Endodermal cell (in vitro differentiated cells): ENCODE results near the gene TIMP4. TPM values are rescaled to one million over a fixed set of nuclear protein-coding genes. Genes with fewer than 3 reads are reported as not detected.

Source experiments
- DNase-seq: peaks from one replicate; pipeline ENCODE4 v3.0.0-alpha.2; 2017
- H3K27ac ChIP-seq: 2 replicates; pipeline ENCODE4 v1.5.1; 2013; ENCODE audit warnings: mild to moderate bottlenecking, low read depth, low read length, moderate library complexity
- H3K27me3 ChIP-seq: 2 replicates; pipeline ENCODE4 v1.6.1; 2013; ENCODE audit warnings: mild to moderate bottlenecking, low read length, moderate library complexity; ENCODE audit not compliant: insufficient read depth, control insufficient read depth, poor library complexity, severe bottlenecking
- H3K36me3 ChIP-seq: 2 replicates; pipeline ENCODE4 v1.7.0; 2013; ENCODE audit warnings: mild to moderate bottlenecking, low read length, moderate library complexity; ENCODE audit not compliant: control insufficient read depth, insufficient read depth
- H3K4me1 ChIP-seq: one replicate; pipeline ENCODE4 v1.7.0; 2013; ENCODE audit warnings: low read length; ENCODE audit not compliant: control insufficient read depth, insufficient read depth
- H3K4me3 ChIP-seq: 2 replicates; pipeline ENCODE4 v1.5.1; 2013; ENCODE audit warnings: mild to moderate bottlenecking, low read length, moderate library complexity
- H3K9ac ChIP-seq: 2 replicates; pipeline ENCODE4 v1.6.1; 2013; ENCODE audit warnings: mild to moderate bottlenecking, low read length, moderate library complexity; ENCODE audit not compliant: poor library complexity, severe bottlenecking; ENCODE audit errors: extremely low read depth
- H3K9me3 ChIP-seq: 2 replicates; pipeline ENCODE4 v1.6.1; 2013; ENCODE audit warnings: mild to moderate bottlenecking, low read length, moderate library complexity; ENCODE audit not compliant: control insufficient read depth
- H3K27ac Mint-ChIP-seq: 2 replicates; pipeline ENCODE4 v1.8.0; 2020; ENCODE audit warnings: mixed read lengths
- H3K27me3 Mint-ChIP-seq: 2 replicates; pipeline ENCODE4 v1.8.0; 2021; ENCODE audit warnings: mild to moderate bottlenecking, mixed read lengths; ENCODE audit not compliant: insufficient read depth
- H3K36me3 Mint-ChIP-seq: 2 replicates; pipeline ENCODE4 v1.8.0; 2020; ENCODE audit warnings: low read depth, mixed read lengths
- H3K4me1 Mint-ChIP-seq: 2 replicates; pipeline ENCODE4 v1.8.0; 2020; ENCODE audit warnings: mixed read lengths
- H3K4me3 Mint-ChIP-seq: 2 replicates; pipeline ENCODE4 v1.8.0; 2020; ENCODE audit warnings: mild to moderate bottlenecking, moderate library complexity, mixed read lengths
- H3K9me3 Mint-ChIP-seq: 2 replicates; pipeline ENCODE4 v1.8.0; 2020; ENCODE audit warnings: mild to moderate bottlenecking, mixed read lengths
- CTCF ChIP-seq: fragments of 200-600 bp; sonication (generic); conservative IDR thresholded peaks from 2 replicates; pipeline ENCODE4 v1.5.0; 2021; ENCODE audit warnings: antibody characterized with exemption, mild to moderate bottlenecking
- WGBS, 2 experiments: methylation state at CpG; one replicate each; pipeline versions ENCODE4 v1.1.5 to v1.1.7; 2013; ENCODE audit warnings: missing lambda C conversion rate in 2 of 2, mixed read lengths in 1 of 2; ENCODE audit not compliant: insufficient coverage in 1 of 2, insufficient read length in 1 of 2; 5-methylcytosine and 5-hydroxymethylcytosine counted together
- total RNA-seq, 2 donors: library from RNA; stranded (reverse); fragmentation: NEBNext Ultra II Directional in 1 of 2; extraction: Animal tissue kit (Norgen Biotek cat#: 25700) in 1 of 2; gene quantifications; 2 replicates in 1 of 2; 3 replicates in 1 of 2; pipeline ENCODE4 v1.2.1, GENCODE V29; 2021

The TIMP4 gene
- total RNA-seq, 2 donors from 2014 or later, result 4.4 TPM; not detected in 1

- H3K4me1 Mint-ChIP-seq, result no peaks in the 10 kb centered on the region
- H3K27me3 Mint-ChIP-seq, result no peaks in the 10 kb centered on the region
- H3K27ac Mint-ChIP-seq, result no peak overlapping the region
- Histone ChIP-seq H3K27ac (no peak overlapping the region), H3K4me1 (no peaks in the 10 kb centered on the region), H3K36me3 (no peaks in the 10 kb centered on the region), H3K27me3 (no peaks in the 10 kb centered on the region), H3K4me3 (no peak overlapping the region), H3K9me3 (no peaks in the 10 kb centered on the region), H3K9ac (no peak overlapping the region)
- no peak for TF ChIP-seq CTCF
- no peaks in the 10 kb centered on the region for H3K36me3 Mint-ChIP-seq
- H3K4me3 Mint-ChIP-seq, result no peak overlapping the region
- H3K9me3 Mint-ChIP-seq, result no peaks in the 10 kb centered on the region
- DNase-seq, result no peak
These were observed 37.2 kb downstream of the TIMP4 start for GRCh38 chr3:12121466-12121865.

- Mint-ChIP-seq H3K9me3 (no peaks in the 10 kb centered on the region), H3K4me3 (no peak overlapping the region), H3K27ac (no peak overlapping the region), H3K4me1 (no peaks in the 10 kb centered on the region), H3K27me3 (no peaks in the 10 kb centered on the region), H3K36me3 (no peaks in the 10 kb centered on the region)
- Histone ChIP-seq H3K27ac (no peak overlapping the region), H3K9ac (no peak overlapping the region), H3K9me3 (no peaks in the 10 kb centered on the region), H3K4me3 (no peak overlapping the region), H3K4me1 (no peaks in the 10 kb centered on the region), H3K27me3 (no peaks in the 10 kb centered on the region), H3K36me3 (no peaks in the 10 kb centered on the region)
- whole genome bisulfite sequencing, 2 experiments, result 87 to 92% methylated on average over 5 of the region's 5 CpGs
- TF ChIP-seq CTCF, result no peak
- DNase-seq, result no peak
These were observed 38.2 kb downstream of the TIMP4 start for GRCh38 chr3:12120374-12121140.

GRCh38 chr3:12117473-12117872 is 41.2 kb downstream of the TIMP4 start:
- Histone ChIP-seq H3K9ac (no peak overlapping the region), H3K4me1 (no peaks in the 10 kb centered on the region), H3K36me3 (no peaks in the 10 kb centered on the region), H3K9me3 (no peaks in the 10 kb centered on the region), H3K27me3 (no peaks in the 10 kb centered on the region), H3K27ac (no peak overlapping the region), H3K4me3 (no peak overlapping the region)
- no peak for TF ChIP-seq CTCF
- no peaks in the 10 kb centered on the region for H3K27me3 Mint-ChIP-seq
- H3K36me3 Mint-ChIP-seq, result no peaks in the 10 kb centered on the region
- DNase-seq, result no peak
- no peak overlapping the region for H3K27ac Mint-ChIP-seq
- no peak overlapping the region for H3K4me3 Mint-ChIP-seq
- no peaks in the 10 kb centered on the region for H3K9me3 Mint-ChIP-seq
- no peaks in the 10 kb centered on the region for H3K4me1 Mint-ChIP-seq
